Mammary epithelial cell (primary cell): ENCODE data around the gene CARD9.

Source experiments
- CTCF ChIP-seq, 2 donors: IDR thresholded peaks in 1 of 2; conservative IDR thresholded peaks in 1 of 2; 2 replicates each; pipeline ENCODE4 v1.5.1; 2011 to 2012; ENCODE audit warnings: inconsistent platforms in 2 of 2, low read length in 2 of 2, mild to moderate bottlenecking in 2 of 2, control low read depth in 1 of 2, low read depth in 1 of 2; ENCODE audit not compliant: insufficient read depth in 1 of 2; ENCODE audit errors: extremely low read depth in 1 of 2
- EZH2 ChIP-seq: IDR thresholded peaks from 2 replicates; pipeline ENCODE4 v1.6.1; 2012; ENCODE audit warnings: low read length, inconsistent platforms, borderline replicate concordance

- TF ChIP-seq CTCF (conservative IDR thresholded peaks at IDR 0.05 in 1 of 2, IDR thresholded peaks at IDR 0.05 in 1 of 2; ENCODE audit: extremely low read depth in 1 of 2, insufficient read depth in 1 of 2, low read depth in 1 of 2, low read length in 2 of 2) (no peak), EZH2 (no peak)
Observed at GRCh38 chr9:136327304-136327974, 46.0 kb downstream of the CARD9 start, which contains the start of gene GPSM1.
